ENCODE results near the gene YWHAH.

Gene YWHAH

GRCh38 chr22:31899669-31900068 lies 44.7 kb upstream of the YWHAH start:
- Mint-ChIP-seq H3K4me1 (peaks cover 36% of the 10 kb centered on the region), H3K27me3 (ENCODE audit: low read depth, poor library complexity) (peaks cover 3% of the 10 kb centered on the region), H3K36me3 (ENCODE audit: low read depth) (peaks cover 18% of the 10 kb centered on the region), H3K27ac (no peak overlapping the region), H3K4me3 (no peak overlapping the region), H3K9me3 (no peaks in the 10 kb centered on the region)
- TF ChIP-seq CTCF (IDR thresholded peaks at IDR 0.05): no peak
- DNase-seq: no peak

- Mint-ChIP-seq H3K4me1 (peaks cover 37% of the 10 kb centered on the region), H3K4me3 (no peak overlapping the region), H3K9me3 (no peaks in the 10 kb centered on the region), H3K27me3 (ENCODE audit: low read depth, poor library complexity) (peaks cover 3% of the 10 kb centered on the region), H3K36me3 (ENCODE audit: low read depth) (peaks cover 16% of the 10 kb centered on the region), H3K27ac (peak overlapping the region; percentile 41)
- no peak for TF ChIP-seq CTCF (IDR thresholded peaks at IDR 0.05)
- DNase-seq: no peak
Measured at GRCh38 chr22:31901388-31902137, 42.8 kb upstream of the YWHAH start.

- no peak for DNase-seq
- H3K9me3 Mint-ChIP-seq: no peaks in the 10 kb centered on the region
- peaks cover 18% of the 10 kb centered on the region for H3K4me1 Mint-ChIP-seq
- TF ChIP-seq CTCF (IDR thresholded peaks at IDR 0.05): no peak
- H3K27me3 Mint-ChIP-seq (ENCODE audit: low read depth, poor library complexity): no peaks in the 10 kb centered on the region
- H3K27ac Mint-ChIP-seq: no peak overlapping the region
- H3K36me3 Mint-ChIP-seq (ENCODE audit: low read depth): peaks cover 29% of the 10 kb centered on the region
- H3K4me3 Mint-ChIP-seq: no peak overlapping the region
Measured at GRCh38 chr22:31904651-31905050, 39.7 kb upstream of the YWHAH start.

GRCh38 chr22:31905356-31905755 lies 39.0 kb upstream of the YWHAH start:
- no peak for TF ChIP-seq CTCF (IDR thresholded peaks at IDR 0.05)
- no peak for DNase-seq
- Mint-ChIP-seq H3K27me3 (ENCODE audit: low read depth, poor library complexity) (peaks cover 2% of the 10 kb centered on the region), H3K36me3 (ENCODE audit: low read depth) (peaks cover 33% of the 10 kb centered on the region), H3K4me3 (no peak overlapping the region), H3K9me3 (no peaks in the 10 kb centered on the region), H3K27ac (peak overlapping the region; percentile 22), H3K4me1 (peaks cover 16% of the 10 kb centered on the region)

GRCh38 chr22:31906086-31906485 lies 38.2 kb upstream of the YWHAH start:
- Mint-ChIP-seq H3K27ac (no peak overlapping the region), H3K9me3 (no peaks in the 10 kb centered on the region), H3K36me3 (ENCODE audit: low read depth) (peaks cover 36% of the 10 kb centered on the region), H3K27me3 (ENCODE audit: low read depth, poor library complexity) (peaks cover 7% of the 10 kb centered on the region), H3K4me1 (peaks cover 16% of the 10 kb centered on the region), H3K4me3 (no peak overlapping the region)
- DNase-seq: no peak
- TF ChIP-seq CTCF (IDR thresholded peaks at IDR 0.05): no peak

- H3K27ac Mint-ChIP-seq: no peak overlapping the region
- H3K4me1 Mint-ChIP-seq: peaks cover 11% of the 10 kb centered on the region
- peaks cover 31% of the 10 kb centered on the region for H3K36me3 Mint-ChIP-seq (ENCODE audit: low read depth)
- TF ChIP-seq CTCF (IDR thresholded peaks at IDR 0.05): no peak
- H3K4me3 Mint-ChIP-seq: no peak overlapping the region
- H3K9me3 Mint-ChIP-seq: no peaks in the 10 kb centered on the region
- H3K27me3 Mint-ChIP-seq (ENCODE audit: low read depth, poor library complexity): peaks cover 9% of the 10 kb centered on the region
- no peak for DNase-seq
Measured at GRCh38 chr22:31906569-31906968, 37.8 kb upstream of the YWHAH start.
